ENCODE results near the gene SNX1. TPM values are rescaled to one million over a fixed set of nuclear protein-coding genes. Genes with fewer than 3 reads are reported as not detected.
"Not testable (repeated sequence)": the region's sequence is repeated elsewhere in the genome, so short reads cannot be mapped to it uniquely, and the experiment has no call there.

SNX1 gene
- total RNA-seq, 3 donors from 2014 or later (not counting 1 experiment from before 2014, with no cell fraction given) = 110 to 141 (median 111) TPM

DNA sequence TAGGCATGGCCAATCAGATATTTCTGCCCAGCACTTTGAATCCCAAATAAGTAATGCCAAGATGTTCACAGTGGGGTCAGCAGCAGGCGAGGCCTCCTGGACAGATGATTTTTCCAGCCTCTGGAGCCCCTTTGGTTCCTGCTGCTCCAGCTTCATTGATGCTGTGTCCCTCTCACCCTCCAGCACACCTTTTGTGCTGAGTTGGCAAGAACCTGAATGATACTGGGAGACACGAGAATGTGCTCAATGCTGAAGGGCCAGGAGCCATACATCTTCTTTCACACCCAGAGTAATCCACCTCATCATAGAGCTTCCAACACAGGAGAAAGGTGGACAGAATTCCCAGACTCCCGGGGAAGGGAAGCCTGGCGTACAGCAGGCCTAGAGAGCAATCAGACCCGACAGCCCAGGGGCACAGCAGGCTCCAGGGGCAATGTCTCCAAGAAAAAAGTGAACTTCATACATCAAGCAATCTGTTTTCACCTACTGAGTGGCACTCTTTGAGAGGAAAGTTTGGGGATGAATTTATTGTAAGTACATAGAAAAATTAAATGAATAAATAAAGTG, 42.8 kb upstream of the SNX1 start:
- Mint-ChIP-seq H3K4me1 (no peaks in the 10 kb centered on the region), H3K27me3 (ENCODE audit: low read depth in 2 of 2) (peaks cover 9 to 10% of the 10 kb centered on the region in 2 donors), H3K36me3 (no peaks in the 10 kb centered on the region), H3K27ac (no peak overlapping the region), H3K4me3 (no peak overlapping the region), H3K9me3 (no peaks in the 10 kb centered on the region)
- Histone ChIP-seq H3K27me3 (ENCODE audit: control insufficient read depth, insufficient read depth, low read length) (no peaks in the 10 kb centered on the region), H3K4me1 (ENCODE audit: control insufficient read depth, insufficient read depth, low read length) (peaks cover 5% of the 10 kb centered on the region), H3K36me3 (ENCODE audit: control insufficient read depth, insufficient read depth, low read length) (no peaks in the 10 kb centered on the region), H3K4me3 (ENCODE audit: low read length) (no peak overlapping the region), H3K9me3 (ENCODE audit: control insufficient read depth, insufficient read depth, low read length) (no peaks in the 10 kb centered on the region), H3K27ac (ENCODE audit: low read length) (no peak overlapping the region)
- intact Hi-C loops (cut with micrococcal nuclease) = no loop called here
- TF ChIP-seq, protein P1, sequence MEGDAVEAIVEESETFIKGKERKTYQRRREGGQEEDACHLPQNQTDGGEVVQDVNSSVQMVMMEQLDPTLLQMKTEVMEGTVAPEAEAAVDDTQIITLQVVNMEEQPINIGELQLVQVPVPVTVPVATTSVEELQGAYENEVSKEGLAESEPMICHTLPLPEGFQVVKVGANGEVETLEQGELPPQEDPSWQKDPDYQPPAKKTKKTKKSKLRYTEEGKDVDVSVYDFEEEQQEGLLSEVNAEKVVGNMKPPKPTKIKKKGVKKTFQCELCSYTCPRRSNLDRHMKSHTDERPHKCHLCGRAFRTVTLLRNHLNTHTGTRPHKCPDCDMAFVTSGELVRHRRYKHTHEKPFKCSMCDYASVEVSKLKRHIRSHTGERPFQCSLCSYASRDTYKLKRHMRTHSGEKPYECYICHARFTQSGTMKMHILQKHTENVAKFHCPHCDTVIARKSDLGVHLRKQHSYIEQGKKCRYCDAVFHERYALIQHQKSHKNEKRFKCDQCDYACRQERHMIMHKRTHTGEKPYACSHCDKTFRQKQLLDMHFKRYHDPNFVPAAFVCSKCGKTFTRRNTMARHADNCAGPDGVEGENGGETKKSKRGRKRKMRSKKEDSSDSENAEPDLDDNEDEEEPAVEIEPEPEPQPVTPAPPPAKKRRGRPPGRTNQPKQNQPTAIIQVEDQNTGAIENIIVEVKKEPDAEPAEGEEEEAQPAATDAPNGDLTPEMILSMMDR (IDR thresholded peaks at IDR 0.05) = no peak
- ATAC-seq = no peak
- DNase-seq = no peak
- WGBS (ENCODE audit: insufficient coverage) = 94% methylated on average over 5 of the region's 5 CpGs

- H3K4me3 ChIP-seq (ENCODE audit: low read length); H3K36me3 Mint-ChIP-seq; H3K4me1 Mint-ChIP-seq; ATAC-seq; H3K4me3 Mint-ChIP-seq; H3K9me3 ChIP-seq (ENCODE audit: control insufficient read depth, insufficient read depth, low read length); H3K9me3 Mint-ChIP-seq; H3K36me3 ChIP-seq (ENCODE audit: control insufficient read depth, insufficient read depth, low read length); H3K4me1 ChIP-seq (ENCODE audit: control insufficient read depth, insufficient read depth, low read length); H3K27ac ChIP-seq (ENCODE audit: low read length); DNase-seq; H3K27ac Mint-ChIP-seq; H3K27me3 Mint-ChIP-seq (ENCODE audit: low read depth in 2 of 2); H3K27me3 ChIP-seq (ENCODE audit: control insufficient read depth, insufficient read depth, low read length); intact Hi-C loops (cut with micrococcal nuclease): not testable (repeated sequence)
- WGBS (ENCODE audit: insufficient coverage) = 91% methylated on average over 12 of the region's 12 CpGs
These were observed 42.1 kb upstream of the SNX1 start for GRCh38 chr15:64053674-64054073.

- Mint-ChIP-seq H3K4me1 (no peaks in the 10 kb centered on the region), H3K4me3 (no peak overlapping the region), H3K9me3 (no peaks in the 10 kb centered on the region), H3K27me3 (ENCODE audit: low read depth in 2 of 2) (peaks cover 0 to 3% of the 10 kb centered on the region in 2 donors), H3K27ac (no peak overlapping the region), H3K36me3 (no peaks in the 10 kb centered on the region)
- intact Hi-C loops (cut with micrococcal nuclease) = no loop called here
- Histone ChIP-seq H3K27me3 (ENCODE audit: control insufficient read depth, insufficient read depth, low read length) (no peaks in the 10 kb centered on the region), H3K4me1 (ENCODE audit: control insufficient read depth, insufficient read depth, low read length) (no peaks in the 10 kb centered on the region), H3K27ac (ENCODE audit: low read length) (no peak overlapping the region), H3K4me3 (ENCODE audit: low read length) (no peak overlapping the region), H3K36me3 (ENCODE audit: control insufficient read depth, insufficient read depth, low read length) (no peaks in the 10 kb centered on the region), H3K9me3 (ENCODE audit: control insufficient read depth, insufficient read depth, low read length) (no peaks in the 10 kb centered on the region)
- TF ChIP-seq, protein P1 (IDR thresholded peaks at IDR 0.05) = no peak
- ATAC-seq (no peak), DNase-seq (no peak)
- 91% methylated on average over 5 of the region's 5 CpGs for WGBS (ENCODE audit: insufficient coverage)
These were observed 37.5 kb upstream of the SNX1 start for GRCh38 chr15:64058279-64058678.

DNA sequence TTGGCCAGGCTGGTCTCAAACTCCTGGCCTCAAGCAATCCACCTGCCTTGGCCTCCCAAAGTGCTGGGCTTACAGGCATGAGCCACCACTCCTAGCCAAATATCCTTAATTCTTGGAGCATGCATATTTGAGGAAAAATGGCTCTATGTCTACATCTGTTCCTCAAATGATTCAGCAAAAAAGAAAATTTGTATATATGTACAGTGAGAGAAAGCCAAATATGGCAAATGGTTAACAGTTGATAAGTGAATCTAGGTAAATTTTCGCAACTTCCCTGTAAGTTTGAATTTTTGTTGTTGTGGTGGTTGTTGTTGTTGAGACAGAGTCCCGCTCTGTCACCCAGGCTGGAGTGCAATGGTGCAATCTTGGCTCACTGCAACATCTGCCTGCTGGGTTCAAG, 36.7 kb upstream of the SNX1 start:
- intact Hi-C loops (cut with micrococcal nuclease); H3K36me3 Mint-ChIP-seq; H3K9me3 ChIP-seq (ENCODE audit: control insufficient read depth, insufficient read depth, low read length); H3K4me3 ChIP-seq (ENCODE audit: low read length); H3K27me3 Mint-ChIP-seq (ENCODE audit: low read depth in 2 of 2); H3K4me1 ChIP-seq (ENCODE audit: control insufficient read depth, insufficient read depth, low read length); H3K27ac Mint-ChIP-seq; H3K4me3 Mint-ChIP-seq; H3K36me3 ChIP-seq (ENCODE audit: control insufficient read depth, insufficient read depth, low read length); H3K4me1 Mint-ChIP-seq; H3K27me3 ChIP-seq (ENCODE audit: control insufficient read depth, insufficient read depth, low read length); H3K27ac ChIP-seq (ENCODE audit: low read length); ATAC-seq; DNase-seq; H3K9me3 Mint-ChIP-seq: not testable (repeated sequence)
- WGBS (ENCODE audit: insufficient coverage) = 92% methylated on average over 2 of the region's 2 CpGs

Measured in natural killer cell (primary cell).